Measurements from ENCODE around the gene ANKRD36B. TPM values are rescaled to one million over a fixed set of nuclear protein-coding genes. Genes with fewer than 3 reads are reported as not detected.
"Not testable (repeated sequence)": the region's sequence is repeated elsewhere in the genome, so short reads cannot be mapped to it uniquely, and the experiment has no call there.

ANKRD36B gene
- total and polyA plus RNA-seq, 2 donors (not counting 3 experiments of a cell fraction or from before 2014, with no cell fraction given): 9.8 to 79.8 TPM

GRCh38 chr2:97608745-97609144 lies 19.1 kb upstream of the ANKRD36B start:
- H3K4me3 ChIP-seq (replicated peaks in 1 of 3; ENCODE audit: insufficient read depth in 1 of 3, low read depth in 1 of 3, low read length in 3 of 3); H3K4me1 ChIP-seq (ENCODE audit: control insufficient read depth, extremely low read depth, insufficient read depth, low read length); BruUV-seq (replicated peaks); H3K27me3 ChIP-seq (ENCODE audit: control insufficient read depth in 2 of 2, insufficient read depth in 2 of 2, low read length in 2 of 2); intact Hi-C loops (cut with micrococcal nuclease); H2AFZ ChIP-seq (ENCODE audit: low read depth, low read length); H3K9ac ChIP-seq (replicated peaks; ENCODE audit: extremely low read depth, insufficient read depth, low read length); DNase-seq (ENCODE audit: low read depth, low spot score); H4K20me1 ChIP-seq (replicated peaks; ENCODE audit: control insufficient read depth, extremely low read depth, insufficient read depth, low read length); H3K4me2 ChIP-seq (ENCODE audit: insufficient read depth, low read length); H3K36me3 ChIP-seq (ENCODE audit: control insufficient read depth in 2 of 2, extremely low read depth in 1 of 2, insufficient read depth in 2 of 2, low read length in 2 of 2); H3K27ac ChIP-seq (ENCODE audit: insufficient read depth, low read depth, low read length); H3K79me2 ChIP-seq (ENCODE audit: control insufficient read depth, insufficient read depth, low read length); dilution Hi-C loops (cut with MboI; ENCODE audit: extremely low pct_ligation_motif_present, low sequenced_read_pairs); H3K9me3 ChIP-seq (replicated peaks; ENCODE audit: control insufficient read depth, insufficient read depth, low read length); FAIRE-seq; CTCF ChIA-PET; POLR2A ChIA-PET; H3K9me1 ChIP-seq (replicated peaks; ENCODE audit: control insufficient read depth, extremely low read depth, insufficient read depth, low read length): not testable (repeated sequence)

- dilution Hi-C loops (cut with MboI; ENCODE audit: extremely low pct_ligation_motif_present, low sequenced_read_pairs); intact Hi-C loops (cut with micrococcal nuclease); H3K9ac ChIP-seq (replicated peaks; ENCODE audit: extremely low read depth, insufficient read depth, low read length); H3K4me1 ChIP-seq (ENCODE audit: control insufficient read depth, extremely low read depth, insufficient read depth, low read length); H3K27ac ChIP-seq (ENCODE audit: insufficient read depth, low read depth, low read length); POLR2A ChIA-PET; CTCF ChIA-PET; H3K9me1 ChIP-seq (replicated peaks; ENCODE audit: control insufficient read depth, extremely low read depth, insufficient read depth, low read length); H3K4me3 ChIP-seq (replicated peaks in 1 of 3; ENCODE audit: insufficient read depth in 1 of 3, low read depth in 1 of 3, low read length in 3 of 3); DNase-seq (ENCODE audit: low read depth, low spot score); FAIRE-seq; H4K20me1 ChIP-seq (replicated peaks; ENCODE audit: control insufficient read depth, extremely low read depth, insufficient read depth, low read length); H3K9me3 ChIP-seq (replicated peaks; ENCODE audit: control insufficient read depth, insufficient read depth, low read length); BruUV-seq (replicated peaks); H3K27me3 ChIP-seq (ENCODE audit: control insufficient read depth in 2 of 2, insufficient read depth in 2 of 2, low read length in 2 of 2); H3K79me2 ChIP-seq (ENCODE audit: control insufficient read depth, insufficient read depth, low read length); H2AFZ ChIP-seq (ENCODE audit: low read depth, low read length); H3K36me3 ChIP-seq (ENCODE audit: control insufficient read depth in 2 of 2, extremely low read depth in 1 of 2, insufficient read depth in 2 of 2, low read length in 2 of 2); H3K4me2 ChIP-seq (ENCODE audit: insufficient read depth, low read length): not testable (repeated sequence)
Observed at GRCh38 chr2:97605524-97606339, 16.1 kb upstream of the ANKRD36B start.

- DNase-seq (ENCODE audit: low read depth, low spot score); H4K20me1 ChIP-seq (replicated peaks; ENCODE audit: control insufficient read depth, extremely low read depth, insufficient read depth, low read length); H3K36me3 ChIP-seq (ENCODE audit: control insufficient read depth in 2 of 2, extremely low read depth in 1 of 2, insufficient read depth in 2 of 2, low read length in 2 of 2); H3K4me2 ChIP-seq (ENCODE audit: insufficient read depth, low read length); H3K9ac ChIP-seq (replicated peaks; ENCODE audit: extremely low read depth, insufficient read depth, low read length); H3K79me2 ChIP-seq (ENCODE audit: control insufficient read depth, insufficient read depth, low read length); CTCF ChIA-PET; POLR2A ChIA-PET; H3K27me3 ChIP-seq (ENCODE audit: control insufficient read depth in 2 of 2, insufficient read depth in 2 of 2, low read length in 2 of 2); H2AFZ ChIP-seq (ENCODE audit: low read depth, low read length); dilution Hi-C loops (cut with MboI; ENCODE audit: extremely low pct_ligation_motif_present, low sequenced_read_pairs); H3K27ac ChIP-seq (ENCODE audit: insufficient read depth, low read depth, low read length); FAIRE-seq; H3K4me3 ChIP-seq (replicated peaks in 1 of 3; ENCODE audit: insufficient read depth in 1 of 3, low read depth in 1 of 3, low read length in 3 of 3); H3K4me1 ChIP-seq (ENCODE audit: control insufficient read depth, extremely low read depth, insufficient read depth, low read length); H3K9me3 ChIP-seq (replicated peaks; ENCODE audit: control insufficient read depth, insufficient read depth, low read length); BruUV-seq (replicated peaks); intact Hi-C loops (cut with micrococcal nuclease); H3K9me1 ChIP-seq (replicated peaks; ENCODE audit: control insufficient read depth, extremely low read depth, insufficient read depth, low read length): not testable (repeated sequence)
Observed at GRCh38 chr2:97605109-97605508, 15.4 kb upstream of the ANKRD36B start.

GRCh38 chr2:97601537-97601936 lies 11.9 kb upstream of the ANKRD36B start:
- H3K79me2 ChIP-seq (ENCODE audit: control insufficient read depth, insufficient read depth, low read length); H2AFZ ChIP-seq (ENCODE audit: low read depth, low read length); H3K27me3 ChIP-seq (ENCODE audit: control insufficient read depth in 2 of 2, insufficient read depth in 2 of 2, low read length in 2 of 2); dilution Hi-C loops (cut with MboI; ENCODE audit: extremely low pct_ligation_motif_present, low sequenced_read_pairs); DNase-seq (ENCODE audit: low read depth, low spot score); POLR2A ChIA-PET; H3K4me2 ChIP-seq (ENCODE audit: insufficient read depth, low read length); intact Hi-C loops (cut with micrococcal nuclease); H3K9ac ChIP-seq (replicated peaks; ENCODE audit: extremely low read depth, insufficient read depth, low read length); H3K36me3 ChIP-seq (ENCODE audit: control insufficient read depth in 2 of 2, extremely low read depth in 1 of 2, insufficient read depth in 2 of 2, low read length in 2 of 2); BruUV-seq (replicated peaks); H4K20me1 ChIP-seq (replicated peaks; ENCODE audit: control insufficient read depth, extremely low read depth, insufficient read depth, low read length); H3K4me1 ChIP-seq (ENCODE audit: control insufficient read depth, extremely low read depth, insufficient read depth, low read length); CTCF ChIA-PET; FAIRE-seq; H3K4me3 ChIP-seq (replicated peaks in 1 of 3; ENCODE audit: insufficient read depth in 1 of 3, low read depth in 1 of 3, low read length in 3 of 3); H3K9me3 ChIP-seq (replicated peaks; ENCODE audit: control insufficient read depth, insufficient read depth, low read length); H3K9me1 ChIP-seq (replicated peaks; ENCODE audit: control insufficient read depth, extremely low read depth, insufficient read depth, low read length); H3K27ac ChIP-seq (ENCODE audit: insufficient read depth, low read depth, low read length): not testable (repeated sequence)
